GM12875 (cell line): ENCODE measurements around the gene GPRIN1.

ENCODE experiments used
- H3K4me3 ChIP-seq: one replicate; pipeline ENCODE4 v1.5.1; 2011; ENCODE audit warnings: low read depth, low read length, control low read depth
- TF ChIP-seq, protein P1 (sequence below): IDR thresholded peaks from 2 replicates; pipeline ENCODE4 v1.5.1; 2011; ENCODE audit warnings: low read depth, mild to moderate bottlenecking, control low read depth, inconsistent platforms, low read length, moderate library complexity, borderline replicate concordance; ENCODE audit not compliant: insufficient read depth

The GPRIN1 gene

DNA sequence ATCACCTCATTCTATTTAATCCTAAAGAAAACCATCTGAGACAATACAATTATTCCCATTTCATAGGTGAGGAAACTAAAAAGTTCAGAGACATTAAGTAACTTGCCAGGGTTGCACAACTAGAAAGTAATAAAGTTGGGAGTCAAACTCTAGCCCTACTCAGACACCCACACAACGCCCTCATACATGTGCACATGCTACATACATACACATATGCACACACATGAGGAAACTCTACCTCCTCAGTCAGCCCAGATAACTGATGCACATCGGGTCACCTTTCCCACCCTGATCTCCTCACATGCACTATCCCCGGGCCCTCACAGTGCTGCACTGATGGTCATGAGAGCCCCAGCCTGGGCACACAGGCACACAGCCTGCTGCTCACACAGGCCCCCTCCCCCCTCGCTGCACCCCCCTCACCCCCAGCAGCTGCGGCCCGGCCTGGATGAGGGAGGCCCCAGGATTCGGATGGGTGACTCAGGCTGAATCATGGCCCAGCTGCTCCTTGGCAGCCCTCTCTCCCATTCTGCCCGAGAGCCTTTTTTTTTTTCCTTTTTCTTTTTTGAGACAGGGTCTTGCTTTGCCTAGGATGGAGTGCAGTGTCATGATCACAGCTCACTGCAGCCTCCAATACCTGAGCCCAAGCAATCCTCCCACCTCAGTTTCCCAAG lies 5.0 kb upstream of the GPRIN1 start:
- H3K4me3 ChIP-seq = no peak overlapping the region
- TF ChIP-seq, protein P1, sequence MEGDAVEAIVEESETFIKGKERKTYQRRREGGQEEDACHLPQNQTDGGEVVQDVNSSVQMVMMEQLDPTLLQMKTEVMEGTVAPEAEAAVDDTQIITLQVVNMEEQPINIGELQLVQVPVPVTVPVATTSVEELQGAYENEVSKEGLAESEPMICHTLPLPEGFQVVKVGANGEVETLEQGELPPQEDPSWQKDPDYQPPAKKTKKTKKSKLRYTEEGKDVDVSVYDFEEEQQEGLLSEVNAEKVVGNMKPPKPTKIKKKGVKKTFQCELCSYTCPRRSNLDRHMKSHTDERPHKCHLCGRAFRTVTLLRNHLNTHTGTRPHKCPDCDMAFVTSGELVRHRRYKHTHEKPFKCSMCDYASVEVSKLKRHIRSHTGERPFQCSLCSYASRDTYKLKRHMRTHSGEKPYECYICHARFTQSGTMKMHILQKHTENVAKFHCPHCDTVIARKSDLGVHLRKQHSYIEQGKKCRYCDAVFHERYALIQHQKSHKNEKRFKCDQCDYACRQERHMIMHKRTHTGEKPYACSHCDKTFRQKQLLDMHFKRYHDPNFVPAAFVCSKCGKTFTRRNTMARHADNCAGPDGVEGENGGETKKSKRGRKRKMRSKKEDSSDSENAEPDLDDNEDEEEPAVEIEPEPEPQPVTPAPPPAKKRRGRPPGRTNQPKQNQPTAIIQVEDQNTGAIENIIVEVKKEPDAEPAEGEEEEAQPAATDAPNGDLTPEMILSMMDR = no peak

DNA sequence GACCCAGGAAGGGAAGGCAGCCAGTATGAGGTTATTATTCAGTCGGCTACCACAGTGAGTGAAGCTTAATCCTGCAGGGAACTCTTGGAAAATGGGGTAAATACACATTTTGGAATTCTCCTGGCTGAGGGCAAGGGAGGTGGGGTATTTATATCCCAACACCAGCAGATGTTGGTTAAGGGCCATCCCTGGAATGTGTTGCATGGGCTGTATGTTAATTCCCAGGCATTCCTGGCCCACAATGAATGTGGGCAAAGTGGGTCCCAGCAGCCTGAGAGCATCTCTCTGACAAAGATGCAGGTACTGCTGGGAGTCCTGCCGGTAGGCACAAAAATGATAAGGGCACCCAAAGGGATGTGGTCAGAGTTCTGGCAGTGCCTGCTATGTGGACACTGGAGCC lies 2.9 kb upstream of the GPRIN1 start:
- TF ChIP-seq, protein P1 = no peak
- no peak overlapping the region for H3K4me3 ChIP-seq

DNA sequence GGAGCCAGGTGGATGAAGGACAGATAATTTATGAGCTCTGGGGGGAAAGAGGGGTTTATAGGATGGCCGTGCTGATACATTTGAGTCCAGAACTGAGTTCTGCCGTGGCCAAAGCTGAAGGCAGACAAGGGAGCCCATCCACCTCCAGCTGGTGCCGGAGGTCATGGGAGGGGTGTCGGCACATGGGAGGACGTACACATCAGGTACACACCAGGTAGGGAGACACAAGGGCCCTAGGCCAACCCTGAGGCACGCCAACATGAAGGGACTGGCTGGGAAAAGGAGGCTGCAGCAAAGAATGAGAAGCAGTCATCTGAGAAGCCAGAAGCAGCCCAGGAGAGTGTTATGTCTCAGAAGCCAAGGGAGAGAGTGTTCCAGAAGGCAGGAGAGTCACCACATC lies 2.1 kb upstream of the GPRIN1 start:
- H3K4me3 ChIP-seq = no peak overlapping the region
- TF ChIP-seq, protein P1 = no peak

DNA sequence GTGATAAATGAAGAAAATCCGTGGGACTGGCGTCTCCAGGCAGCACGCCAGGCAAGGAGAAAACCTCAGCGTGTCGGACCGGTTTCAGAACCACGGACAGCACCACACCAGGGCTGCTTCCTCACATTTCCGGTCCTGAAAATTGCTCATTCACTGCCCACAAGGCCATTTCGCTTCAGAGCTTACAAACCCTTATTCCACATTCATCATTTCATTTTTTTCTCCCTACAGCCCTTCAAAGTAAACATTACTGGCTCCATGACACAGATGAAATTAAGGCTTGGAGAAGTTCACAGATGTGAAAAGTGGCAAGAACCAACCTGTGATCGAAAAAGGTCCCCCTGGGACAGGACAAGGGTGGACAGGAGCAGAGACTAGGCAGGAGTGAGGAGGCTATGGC lies 1.5 kb upstream of the GPRIN1 start:
- TF ChIP-seq, protein P1 = no peak

DNA sequence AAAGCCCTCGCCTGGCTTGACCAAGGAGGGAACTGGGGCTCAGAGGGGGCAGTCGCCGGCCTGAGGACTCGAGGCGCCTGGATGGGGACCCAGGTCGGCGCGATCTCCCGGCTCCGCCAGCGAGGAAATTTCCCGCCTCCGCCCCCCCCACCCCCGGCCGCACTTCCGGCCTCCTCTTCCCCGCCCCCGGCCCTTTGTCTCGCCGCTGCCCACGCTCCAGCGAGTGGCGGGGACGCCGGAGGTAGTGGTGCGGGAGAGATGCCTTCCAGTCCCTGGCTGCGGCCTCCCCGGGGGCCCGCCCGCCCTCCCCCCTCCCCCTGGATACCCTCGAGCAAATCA lies 448 bp upstream of the GPRIN1 start:
- peak overlapping the region; percentile 60 for H3K4me3 ChIP-seq
- TF ChIP-seq, protein P1 = no peak

More for the DNA sequence above, 1.5 kb upstream of the GPRIN1 start:
- H3K4me3 ChIP-seq = no peak overlapping the region

DNA sequence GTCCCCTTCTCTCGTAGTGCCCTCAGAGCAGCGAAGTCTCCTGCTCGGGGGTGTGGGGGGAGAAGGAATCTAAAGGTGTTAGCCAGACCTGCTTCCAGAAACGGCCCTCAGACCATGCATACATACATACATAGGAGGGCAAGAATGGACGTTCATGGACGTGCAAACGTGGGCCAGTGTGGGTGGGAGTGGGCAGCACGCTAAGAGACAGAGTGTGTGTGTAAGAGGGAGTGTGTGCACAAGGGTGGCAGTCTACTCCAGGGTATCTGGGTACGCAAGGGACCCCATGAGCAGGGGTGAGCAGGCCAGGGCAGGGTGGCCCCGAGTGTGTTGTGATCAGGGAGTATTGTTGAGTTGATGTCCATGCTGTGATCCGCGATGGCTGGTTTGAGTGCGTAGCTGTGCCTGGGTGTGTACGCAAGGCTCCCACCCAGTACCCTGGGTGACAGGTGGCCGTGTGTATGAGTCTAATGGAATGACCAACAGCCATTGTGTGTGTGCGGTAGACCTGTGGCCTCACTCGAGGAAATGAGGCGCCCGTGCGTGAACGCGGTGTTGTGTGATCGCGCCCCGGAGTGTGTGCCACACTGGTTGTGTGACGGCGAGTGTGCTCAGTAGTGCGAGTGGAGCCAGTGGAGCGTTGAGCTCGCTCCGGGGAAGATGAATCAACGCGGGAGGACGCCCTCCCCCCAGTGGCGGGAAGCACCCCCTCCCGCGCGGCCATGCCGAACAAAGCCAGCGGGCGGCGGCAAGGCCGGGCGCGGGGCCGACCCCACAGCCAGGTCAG lies 826 bp downstream of the GPRIN1 start:
- H3K4me3 ChIP-seq = peak overlapping the region; percentile 60
- TF ChIP-seq, protein P1 = 0 out of 2 replicates have a peak, but pooled peaks have one; percentile 17
